Muscle of back (tissue), 11 donors: ENCODE measurements around the gene ADGRL4. TPM values are rescaled to one million over a fixed set of nuclear protein-coding genes. Genes with fewer than 3 reads are reported as not detected.

Experiments
- DNase-seq, 3 donors: peaks; one replicate each; pipeline versions ENCODE4 v3.0.0 to v3.0.0-alpha.2; 2013
- polyA plus RNA-seq, 10 donors: library from polyadenylated mRNA; unstranded; fragments of 120-200 nt; gene quantifications; one replicate each; pipeline ENCODE4 v1.2.1, GENCODE V29; 2013; ENCODE audit not compliant: insufficient read length in 10 of 10

The ADGRL4 gene
- polyA plus RNA-seq, 10 donors, result 12.6 to 28.1 (median 19.5) TPM

DNA sequence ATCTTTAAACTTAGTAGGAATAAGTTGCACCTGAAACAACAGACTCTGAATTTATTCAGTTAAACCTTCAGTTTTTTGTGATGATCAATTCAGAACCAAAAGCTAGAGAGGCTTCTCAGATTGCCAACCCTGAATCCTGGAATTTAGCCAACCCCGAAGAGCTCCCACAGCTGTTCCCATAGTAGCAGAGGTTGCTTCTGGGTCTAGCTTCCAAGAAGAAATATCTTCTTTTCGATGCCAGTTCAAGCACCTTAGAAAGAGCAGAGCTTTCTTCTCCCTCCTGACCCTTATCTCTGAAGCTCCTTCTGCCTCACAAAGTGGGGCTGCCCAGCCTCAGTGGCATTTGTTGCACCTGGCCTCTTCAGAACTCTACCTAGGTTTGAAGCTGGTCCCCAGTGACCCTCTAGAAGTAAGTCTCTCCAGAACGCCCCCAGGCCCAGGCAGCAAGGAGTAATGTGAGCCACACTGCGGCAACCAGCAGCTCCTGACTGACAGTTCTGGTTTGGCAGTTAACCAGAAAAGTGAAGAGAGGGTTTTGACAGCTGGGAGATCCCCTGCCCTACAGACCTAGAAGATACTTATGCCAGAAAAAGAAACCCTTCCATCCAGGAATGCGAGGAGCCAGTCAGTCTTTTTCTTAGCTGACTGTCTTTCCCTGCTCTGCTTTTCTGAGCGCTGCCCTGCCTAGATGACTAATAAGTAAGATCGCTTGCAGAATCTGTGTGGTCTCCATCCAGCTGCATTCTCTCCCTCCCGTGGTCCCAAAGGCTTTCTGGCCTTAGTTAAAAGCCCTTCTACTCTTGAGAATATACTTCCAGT is 165.9 kb downstream of the ADGRL4 start:
- peak; percentile 53 to 79 (median 77) for DNase-seq
